Adrenal gland (tissue), 5 donors: ENCODE measurements around the gene DOCK10.

Source experiments
- POLR2A ChIP-seq, 2 donors: fragments of 450-650 bp; IDR thresholded peaks; one replicate each; pipeline ENCODE4 v1.6.1; 2017; ENCODE audit warnings: antibody characterized with exemption in 2 of 2, mild to moderate bottlenecking in 2 of 2, moderate library complexity in 1 of 2
- TF ChIP-seq, protein P1 (sequence below), 6 experiments: fragments of 450-650 bp in 4 of 6; fragments of 200-600 bp in 2 of 6; sonication (generic) in 1 of 6; IDR thresholded peaks; 1 replicate in 5 of 6; 2 replicates in 1 of 6; pipeline versions ENCODE4 v1.5.1 to v1.8.0; 2016 to 2021; ENCODE audit warnings: antibody characterized with exemption in 6 of 6, mild to moderate bottlenecking in 2 of 6, moderate library complexity in 1 of 6
- donor health status: DM: no; HTN: no; CAD: no.

DNA sequence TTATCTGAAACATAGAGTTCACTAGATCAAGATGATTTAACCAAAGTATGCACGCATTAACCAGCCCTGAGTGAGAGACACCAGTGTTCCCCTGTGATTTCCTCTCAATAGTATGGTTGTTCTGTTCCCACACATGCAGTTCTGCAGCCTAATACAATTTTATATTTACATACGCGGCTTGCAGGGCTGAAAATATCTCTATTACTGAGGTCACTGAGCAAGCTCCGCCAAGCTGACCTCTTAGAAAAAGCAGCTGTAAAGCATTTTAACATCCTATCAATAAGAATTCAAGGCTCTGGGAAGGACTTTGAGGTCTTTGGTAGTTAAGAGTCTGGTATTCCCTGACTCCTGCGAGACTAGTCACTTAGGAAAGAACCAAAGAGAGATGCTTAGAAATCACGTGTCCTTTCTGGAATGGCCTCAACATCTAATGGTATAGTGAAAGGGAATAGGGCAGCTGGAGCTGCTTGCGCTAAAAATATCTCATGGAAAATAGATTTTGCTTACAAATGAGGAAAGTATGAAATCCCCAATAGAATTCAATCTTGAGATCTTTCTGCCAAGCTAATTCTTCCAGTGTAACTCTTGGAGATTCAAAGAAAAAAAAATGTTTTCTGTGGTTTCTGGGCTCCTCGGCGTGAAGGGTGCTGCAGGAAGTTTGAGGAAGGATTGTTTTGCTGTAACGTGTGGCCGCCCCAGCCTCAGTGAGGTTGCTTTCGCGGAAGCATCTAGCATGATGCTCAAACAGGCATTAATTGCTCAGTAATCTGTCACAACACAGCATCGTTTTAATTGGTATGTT lies 59.2 kb downstream of the DOCK10 start:
- TF ChIP-seq POLR2A (IDR thresholded peaks at IDR 0.05) = no peak
- TF ChIP-seq, protein P1, sequence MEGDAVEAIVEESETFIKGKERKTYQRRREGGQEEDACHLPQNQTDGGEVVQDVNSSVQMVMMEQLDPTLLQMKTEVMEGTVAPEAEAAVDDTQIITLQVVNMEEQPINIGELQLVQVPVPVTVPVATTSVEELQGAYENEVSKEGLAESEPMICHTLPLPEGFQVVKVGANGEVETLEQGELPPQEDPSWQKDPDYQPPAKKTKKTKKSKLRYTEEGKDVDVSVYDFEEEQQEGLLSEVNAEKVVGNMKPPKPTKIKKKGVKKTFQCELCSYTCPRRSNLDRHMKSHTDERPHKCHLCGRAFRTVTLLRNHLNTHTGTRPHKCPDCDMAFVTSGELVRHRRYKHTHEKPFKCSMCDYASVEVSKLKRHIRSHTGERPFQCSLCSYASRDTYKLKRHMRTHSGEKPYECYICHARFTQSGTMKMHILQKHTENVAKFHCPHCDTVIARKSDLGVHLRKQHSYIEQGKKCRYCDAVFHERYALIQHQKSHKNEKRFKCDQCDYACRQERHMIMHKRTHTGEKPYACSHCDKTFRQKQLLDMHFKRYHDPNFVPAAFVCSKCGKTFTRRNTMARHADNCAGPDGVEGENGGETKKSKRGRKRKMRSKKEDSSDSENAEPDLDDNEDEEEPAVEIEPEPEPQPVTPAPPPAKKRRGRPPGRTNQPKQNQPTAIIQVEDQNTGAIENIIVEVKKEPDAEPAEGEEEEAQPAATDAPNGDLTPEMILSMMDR (IDR thresholded peaks at IDR 0.05) = no peak
